OCI-LY1 (cell line): ENCODE data around the gene ANAPC2.

ENCODE experiments used
- CTCF ChIP-seq: fragments of 200-600 bp; sonication (generic), shearing (Covaris generic); IDR thresholded peaks from 2 replicates; pipeline ENCODE4 v1.5.1; 2017; ENCODE audit warnings: mild to moderate bottlenecking, antibody characterized with exemption, low read length, moderate library complexity, mixed read lengths
- EZH2 ChIP-seq: fragments of 200-600 bp; sonication (generic), shearing (Covaris generic); IDR thresholded peaks from 2 replicates; pipeline ENCODE4 v1.8.0; 2017; ENCODE audit warnings: borderline replicate concordance, mixed run types, mild to moderate bottlenecking, antibody characterized with exemption, low read length, moderate library complexity, mixed read lengths

- no peak for TF ChIP-seq EZH2
- TF ChIP-seq CTCF, result no peak
These were observed 33.2 kb upstream of the ANAPC2 start for GRCh38 chr9:137221506-137222111.
